Activated CD4-positive, alpha-beta T cell treated with anti-CD3 and anti-CD28 coated beads, Interleukin-2, Interleukin-6, amounts not matched to agents 100 ng/mL and 50 ng/mL, durations not matched to agents 16 hours and 8 hours (primary cell): Measurements from ENCODE around the gene SEC14L1.

Source experiments
- DNase-seq: peaks from one replicate; pipeline ENCODE4 v3.0.0-alpha.2; 2020

The SEC14L1 gene

DNA sequence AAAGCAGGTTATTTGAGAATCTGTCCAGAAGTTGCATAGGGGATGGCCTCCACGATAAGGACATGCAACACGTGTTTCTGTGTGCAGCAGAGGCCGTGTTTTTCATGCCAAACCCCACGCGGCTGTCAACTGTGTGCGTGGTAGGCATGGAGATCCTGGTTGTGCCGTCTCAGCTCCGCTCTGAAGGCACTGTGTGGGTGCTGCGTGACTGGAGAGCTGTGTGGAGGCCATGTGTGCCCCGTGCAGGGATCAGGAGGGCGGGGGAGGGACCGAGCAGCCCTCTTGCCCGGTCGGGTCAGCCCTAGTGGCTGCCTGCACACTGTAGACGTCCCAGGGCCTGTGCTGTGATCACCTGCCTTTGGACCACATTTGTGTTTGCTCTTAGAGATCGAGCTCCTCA lies 74.5 kb downstream of the SEC14L1 start:
- no peak for DNase-seq

DNA sequence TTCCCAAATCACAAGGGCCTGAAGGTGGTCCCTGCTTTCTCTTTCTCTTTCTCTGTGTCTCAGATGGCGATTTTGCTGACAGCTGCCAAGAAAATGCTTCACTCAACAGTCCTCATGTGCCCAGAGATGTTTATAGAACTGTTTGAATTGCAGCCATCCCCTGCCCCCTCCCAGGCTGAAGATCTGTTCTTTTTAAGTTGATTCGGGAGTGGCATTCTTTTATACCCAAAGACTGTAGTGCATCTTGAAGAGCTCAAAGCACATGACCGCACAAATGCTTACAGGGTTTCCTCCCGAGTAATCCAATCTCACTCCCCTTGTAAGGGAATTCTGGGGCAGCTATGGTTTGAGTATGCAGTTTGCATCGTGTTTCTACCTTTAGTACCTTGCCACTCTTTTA lies 75.7 kb downstream of the SEC14L1 start:
- no peak for DNase-seq

GRCh38 chr17:77217123-77217522 lies 76.4 kb downstream of the SEC14L1 start:
- no peak for DNase-seq

- DNase-seq = no peak
Measured at GRCh38 chr17:77217566-77217965, 76.8 kb downstream of the SEC14L1 start.

DNA sequence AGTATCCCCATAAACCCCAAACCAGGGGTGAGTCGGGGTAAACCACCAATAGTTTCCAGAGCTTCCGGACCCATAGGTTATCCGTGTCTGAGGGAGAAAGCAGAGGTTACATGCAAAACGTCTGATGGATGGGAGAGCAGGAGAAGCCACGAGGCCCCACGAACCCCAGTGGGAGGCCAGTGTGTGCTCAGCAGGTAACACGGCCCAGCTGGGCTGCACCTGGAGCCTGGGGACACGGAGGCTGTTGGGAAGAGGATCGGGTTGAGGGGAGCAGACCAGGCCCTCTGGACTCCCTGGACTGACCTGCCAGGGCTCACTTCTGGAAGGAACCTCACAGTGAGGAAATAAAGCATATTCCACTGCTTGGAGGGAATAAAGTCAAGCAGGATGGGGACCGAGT lies 78.1 kb downstream of the SEC14L1 start:
- no peak for DNase-seq

- no peak for DNase-seq
Measured at GRCh38 chr17:77222356-77222755, 81.6 kb downstream of the SEC14L1 start.

DNA sequence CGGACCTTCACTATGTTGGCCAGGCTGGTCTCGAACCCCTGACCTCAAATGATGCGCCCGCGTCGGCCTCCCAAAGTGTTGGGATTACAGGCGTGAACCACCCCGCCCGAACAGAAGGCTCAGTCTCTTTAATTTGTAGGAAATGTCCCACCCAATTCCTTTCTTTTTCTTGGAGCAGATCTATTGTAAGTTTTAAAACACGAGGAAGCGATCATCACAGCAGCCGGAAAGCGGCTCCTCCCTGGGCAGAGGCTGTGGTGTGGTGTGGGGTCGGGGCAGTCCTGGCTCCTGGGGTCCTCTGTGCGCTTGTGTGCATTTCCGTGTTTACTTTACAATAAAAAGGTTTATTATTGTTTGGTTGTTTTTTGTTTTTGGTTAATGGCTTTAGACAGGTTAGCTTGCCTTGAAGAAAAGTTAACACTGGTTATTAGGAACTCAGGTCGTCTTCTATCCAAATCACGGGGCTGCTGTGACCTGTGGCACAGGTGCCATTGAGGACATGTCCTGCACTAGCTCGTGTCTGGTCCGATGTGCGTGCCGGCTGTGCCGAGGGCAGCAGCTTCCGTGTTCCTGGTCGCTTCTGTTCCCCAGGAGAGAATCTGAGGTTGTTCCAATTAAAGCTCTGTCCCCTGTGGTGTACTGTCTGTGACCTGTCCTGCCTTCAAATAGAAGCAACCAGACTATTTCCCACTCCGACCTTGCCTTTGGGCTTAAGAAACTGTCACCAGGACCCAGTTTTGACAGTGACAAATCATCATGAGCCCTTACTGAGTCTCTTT lies 83.1 kb downstream of the SEC14L1 start:
- DNase-seq = no peak

GRCh38 chr17:77225265-77225664 lies 84.5 kb downstream of the SEC14L1 start:
- DNase-seq = no peak

DNA sequence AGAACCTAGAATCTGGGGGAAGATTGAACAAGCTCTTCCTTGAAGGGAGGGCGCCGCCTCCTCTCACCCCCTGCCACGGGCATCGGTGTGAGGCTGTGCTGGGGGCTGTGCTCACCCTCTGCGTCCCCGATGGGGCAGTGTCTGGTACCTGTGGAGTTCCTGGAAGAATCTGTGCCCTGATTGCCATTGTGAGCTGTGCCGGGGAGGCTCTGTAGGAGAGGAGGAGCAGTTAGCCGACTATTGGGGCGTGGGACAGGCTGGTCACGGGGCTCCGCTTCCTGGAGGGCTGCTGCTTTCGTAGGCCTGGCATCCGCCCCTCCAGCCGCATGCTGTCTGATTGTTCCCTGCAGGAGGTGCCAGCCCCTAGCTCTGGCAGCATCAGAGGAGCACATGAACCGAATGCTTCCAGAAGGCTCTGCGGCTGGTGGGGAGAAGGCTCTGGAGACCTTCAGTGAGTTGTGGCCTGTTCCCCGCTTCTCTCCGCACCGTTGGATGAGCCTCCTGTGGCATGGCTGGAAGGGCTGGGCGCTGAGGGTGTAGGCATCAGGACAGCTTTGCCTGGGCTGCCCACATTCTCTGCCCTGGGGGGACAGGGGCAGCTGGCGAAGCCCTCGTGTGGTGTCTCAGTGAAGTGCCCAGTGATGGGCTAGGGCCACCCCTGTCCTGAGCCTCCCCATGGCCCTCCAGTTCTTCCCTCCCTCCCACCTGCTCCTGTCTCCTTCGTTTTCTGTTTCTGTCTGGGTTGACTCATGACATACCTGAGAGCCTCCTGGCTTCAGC lies 86.9 kb downstream of the SEC14L1 start:
- DNase-seq = no peak

- DNase-seq = no peak
Measured at GRCh38 chr17:77228241-77228752, 87.5 kb downstream of the SEC14L1 start.

DNA sequence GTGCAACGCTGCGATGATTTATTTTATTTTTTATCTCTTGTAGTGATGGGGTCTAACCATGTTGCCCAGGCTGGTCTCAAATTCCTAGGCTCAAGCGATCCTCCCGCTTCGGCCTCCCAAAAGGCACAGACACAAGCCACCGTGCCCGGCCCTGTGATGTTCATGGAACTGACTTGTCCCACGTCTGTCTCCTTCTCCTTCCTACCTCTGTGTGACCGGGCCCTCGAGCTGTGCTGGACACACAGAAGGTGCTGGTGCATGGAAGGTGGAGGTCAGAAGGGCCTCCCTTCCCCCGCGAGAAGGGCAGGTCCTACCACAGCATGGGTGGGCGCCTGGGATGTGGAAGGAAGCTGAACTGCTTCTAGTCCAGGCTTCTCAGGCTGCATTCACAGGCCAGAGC lies 88.0 kb downstream of the SEC14L1 start:
- no peak for DNase-seq

DNA sequence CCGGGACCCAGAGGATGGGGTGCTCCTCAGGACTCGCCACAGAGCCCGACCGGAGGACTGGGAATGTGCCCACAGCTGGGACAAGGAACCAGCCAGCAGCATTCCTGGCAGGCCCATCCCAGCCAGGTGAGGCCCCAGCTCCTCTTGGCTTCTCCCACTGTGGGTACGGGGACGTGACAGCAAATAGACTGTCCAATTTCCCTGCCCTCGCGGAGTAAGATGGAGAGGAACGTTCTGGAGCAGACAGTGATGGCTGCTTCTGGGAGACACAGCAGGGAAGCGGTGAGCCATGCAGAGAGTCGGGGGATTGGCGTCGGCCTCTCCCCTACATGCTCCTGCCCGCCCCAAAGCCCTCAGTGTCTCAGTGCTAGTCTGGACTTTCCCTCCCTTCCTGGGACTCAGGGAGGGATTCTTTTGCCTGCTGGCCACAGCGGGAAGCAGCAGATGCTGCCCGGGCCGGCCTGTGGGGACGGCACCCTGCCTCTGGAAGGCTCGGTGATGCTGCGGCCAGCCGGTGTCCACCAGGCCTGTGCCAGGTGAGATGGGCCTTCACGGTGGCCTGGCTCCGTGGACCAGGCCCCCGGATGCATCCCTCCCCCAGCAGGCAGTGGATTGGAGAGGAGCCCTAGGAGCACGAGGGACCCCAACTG lies 89.1 kb downstream of the SEC14L1 start:
- DNase-seq = no peak

DNA sequence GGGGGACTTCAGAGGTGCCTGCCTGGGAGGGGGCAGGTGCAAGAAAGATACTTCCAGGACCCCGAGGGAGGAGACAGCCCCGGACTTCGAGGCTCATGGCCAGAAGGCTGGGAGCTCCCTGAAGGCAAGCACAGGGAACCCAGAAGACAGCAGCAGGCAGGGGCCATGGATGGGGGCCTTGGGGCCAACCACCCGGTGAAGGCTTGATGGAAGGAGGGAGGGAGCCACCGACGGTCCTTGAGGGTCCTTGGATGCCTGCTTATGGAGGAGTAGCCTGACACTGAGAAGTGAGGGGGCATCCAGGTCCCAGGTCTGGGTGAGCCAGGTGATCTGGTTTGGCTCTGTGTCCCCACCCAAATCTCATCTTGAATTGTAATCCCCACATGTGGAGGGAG lies 89.7 kb downstream of the SEC14L1 start:
- no peak for DNase-seq

- no peak for DNase-seq
Measured at GRCh38 chr17:77231076-77231871, 90.5 kb downstream of the SEC14L1 start.

GRCh38 chr17:77233127-77233526 lies 92.4 kb downstream of the SEC14L1 start:
- DNase-seq = no peak

DNA sequence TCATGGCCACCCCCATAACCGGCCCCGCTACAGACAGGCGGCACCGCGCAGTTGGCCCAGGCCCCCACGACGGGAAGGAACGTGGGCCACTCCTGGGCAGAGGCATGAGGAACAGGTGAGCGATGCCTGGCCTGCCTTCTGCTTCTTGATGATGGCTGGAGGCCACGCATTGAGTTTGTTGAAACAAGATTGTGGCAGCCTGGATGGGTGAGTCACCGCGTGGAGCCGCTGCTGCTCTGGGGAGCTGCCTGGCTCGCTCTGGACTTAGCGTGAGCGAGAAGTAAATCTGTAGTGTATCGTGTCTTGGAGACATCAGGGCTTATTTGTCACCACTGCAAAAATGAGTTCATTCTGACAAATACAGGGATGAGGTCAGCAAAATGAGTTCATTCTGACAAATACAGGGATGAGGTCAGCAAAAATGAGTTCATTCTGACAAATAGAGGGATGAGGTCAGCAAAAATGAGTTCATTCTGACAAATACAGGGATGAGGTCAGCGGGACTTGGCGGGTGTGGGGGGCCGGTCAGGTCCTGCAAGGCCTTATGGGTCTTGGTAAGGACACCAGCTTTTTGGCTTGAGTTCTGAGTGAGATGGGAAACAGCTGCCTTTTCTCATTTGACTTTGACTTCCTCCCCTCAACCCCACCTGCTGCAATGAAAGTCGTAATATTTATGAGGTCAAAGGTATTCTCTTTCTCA lies 93.0 kb downstream of the SEC14L1 start:
- peak; percentile 70 for DNase-seq

- no peak for DNase-seq
Measured at GRCh38 chr17:77234695-77235094, 93.9 kb downstream of the SEC14L1 start.

DNA sequence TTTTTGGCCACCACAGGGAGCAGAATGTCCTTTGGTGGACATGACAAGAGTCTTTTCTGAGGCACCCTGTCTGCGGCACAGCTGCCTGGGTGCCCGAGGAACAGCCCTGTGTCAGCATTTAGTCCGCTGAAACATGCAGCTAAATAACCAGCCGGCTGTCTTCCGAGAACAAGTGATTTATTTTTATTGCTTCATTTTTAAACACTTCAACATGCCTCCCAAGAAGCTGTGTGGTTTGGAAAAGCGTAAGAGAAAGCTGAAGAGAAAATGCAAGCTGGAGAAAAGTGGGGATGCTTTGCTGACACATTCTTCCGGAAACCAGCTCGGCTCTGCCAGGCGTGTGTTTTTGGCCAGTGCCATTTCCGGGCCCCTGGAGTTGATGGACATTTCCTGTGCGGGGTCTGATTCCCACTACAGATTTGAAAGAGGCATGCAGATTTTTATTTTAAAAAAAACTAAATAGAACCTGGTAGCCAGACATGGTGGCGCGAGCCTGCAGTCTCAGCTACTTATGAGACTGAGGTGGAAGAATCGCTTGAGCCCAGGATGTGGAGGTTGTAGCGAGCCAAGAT lies 94.7 kb downstream of the SEC14L1 start:
- DNase-seq = peak; percentile 72

DNA sequence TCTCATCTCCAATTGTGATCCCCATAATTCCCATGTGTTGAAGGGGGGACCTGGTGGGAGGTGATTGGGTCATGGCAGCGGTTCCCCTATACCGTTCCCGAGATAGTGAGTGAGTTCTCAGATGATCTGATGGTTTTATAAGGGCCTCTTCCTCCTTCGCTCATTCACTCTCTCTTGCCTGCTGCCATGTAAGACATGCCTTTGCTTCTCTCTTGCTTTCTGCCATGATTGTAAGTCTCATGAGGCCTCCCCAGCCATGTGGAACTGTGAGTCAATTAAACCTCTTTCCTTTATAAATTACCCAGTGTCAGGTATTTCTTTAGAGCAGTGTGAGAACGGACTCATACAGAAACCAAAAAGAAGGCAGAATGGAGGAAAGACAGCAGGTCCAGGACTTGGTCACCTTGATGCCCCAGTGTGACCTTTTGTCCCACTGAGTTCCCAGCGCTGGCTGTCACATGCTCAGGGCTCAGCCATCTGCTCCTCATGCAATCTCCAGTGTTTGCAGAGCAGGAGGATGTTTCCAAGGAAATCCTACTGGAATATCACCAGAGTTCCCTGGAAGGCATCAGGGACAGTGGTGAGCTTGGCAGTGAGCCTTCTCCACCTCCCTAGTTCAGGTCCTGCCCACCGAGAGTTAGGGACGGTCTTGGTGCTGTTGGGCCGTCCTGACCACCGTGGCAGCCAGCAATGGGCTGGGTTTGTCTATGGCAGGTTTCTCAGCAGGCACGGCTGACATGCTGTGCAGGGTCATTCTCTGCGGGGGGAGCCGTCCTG lies 96.7 kb downstream of the SEC14L1 start:
- DNase-seq = no peak

- DNase-seq = no peak
Measured at GRCh38 chr17:77240976-77241375, 100.2 kb downstream of the SEC14L1 start.
